Measurements from ENCODE around the gene SPAG9. TPM values are rescaled to one million over a fixed set of nuclear protein-coding genes. Genes with fewer than 3 reads are reported as not detected.

The SPAG9 gene
- 100 to 1,000 TPM in 1 of 4 donors, 10 to 100 TPM in 3; 85.2 to 110 (median 94.3) TPM for total RNA-seq

- no peaks in the 10 kb centered on the region for H3K27me3 ChIP-seq
- peaks cover 0 to 47% (median 25%) of the 10 kb centered on the region in 3 donors for H3K4me1 ChIP-seq
- peak; percentile 93 for ATAC-seq
- 0 to 2% methylated on average over 12 to 19 of the region's 68 CpGs for WGBS, 2 donors (ENCODE audit: low coverage in 1 of 2)
- H3K36me3 ChIP-seq, result no peaks in the 10 kb centered on the region
- TF ChIP-seq POLR2A (IDR thresholded peaks at IDR 0.05) (peak; percentile 42 to 73), POLR2AphosphoS5 (IDR thresholded peaks at IDR 0.05) (peak; percentile 87), EP300 (IDR thresholded peaks at IDR 0.05) (no peak)
- peak within 1 kb of the TSS; percentile 76 to 94 for H3K4me3 ChIP-seq
- peak within 1 kb of the TSS; percentile 99 to 100 (median 100) for H3K27ac ChIP-seq
- no peaks in the 10 kb centered on the region for H3K9me3 ChIP-seq
Measured at GRCh38 chr17:51120739-51121619, at the start of gene SPAG9. Gene SPAG9 (minus strand): TSS chr17:51120868. CDS start chr17:51120656, 212 bp downstream.

GRCh38 chr17:51169340-51169739 is 48.7 kb upstream of the SPAG9 start:
- ATAC-seq, result no peak
- Histone ChIP-seq H3K4me1 (peaks cover 0 to 26% (median 11%) of the 10 kb centered on the region in 3 donors), H3K4me3 (no peak overlapping the region), H3K27me3 (no peaks in the 10 kb centered on the region), H3K36me3 (peaks cover 0 to 59% of the 10 kb centered on the region in 2 donors), H3K9me3 (no peaks in the 10 kb centered on the region), H3K27ac (no peak overlapping the region)
- 100% methylated on average over 1 of the region's 1 CpG; no CpG with 5 or more reads in 1 of the 2 donors for WGBS, 2 donors (ENCODE audit: low coverage in 1 of 2)
- TF ChIP-seq CTCF (IDR thresholded peaks at IDR 0.05), result no peak
- no peak for TF ChIP-seq POLR2AphosphoS5 (IDR thresholded peaks at IDR 0.05)
- no peak for TF ChIP-seq POLR2A (IDR thresholded peaks at IDR 0.05)
- no peak for TF ChIP-seq EP300 (IDR thresholded peaks at IDR 0.05)

- Histone ChIP-seq H3K4me1 (peaks cover 0 to 26% (median 11%) of the 10 kb centered on the region in 3 donors), H3K36me3 (peaks cover 0 to 46% of the 10 kb centered on the region in 2 donors), H3K9me3 (no peaks in the 10 kb centered on the region), H3K27ac (peak overlapping the region; percentile 84 to 97 (median 95)), H3K27me3 (no peaks in the 10 kb centered on the region), H3K4me3 (peak overlapping the region; percentile 79 to 88)
- WGBS, 2 donors (ENCODE audit: low coverage in 1 of 2), result 29% methylated on average over 25 of the region's 42 CpGs; no CpG with 5 or more reads in 1 of the 2 donors
- TF ChIP-seq EP300 (IDR thresholded peaks at IDR 0.05) (no peak), POLR2AphosphoS5 (IDR thresholded peaks at IDR 0.05) (no peak), POLR2A (IDR thresholded peaks at IDR 0.05) (no peak), CTCF (IDR thresholded peaks at IDR 0.05) (peak in 3 of 4 experiments; percentile 42 to 74 (median 66))
- ATAC-seq, result no peak
Measured at GRCh38 chr17:51166987-51167931, 46.6 kb upstream of the SPAG9 start.

- TF ChIP-seq POLR2AphosphoS5 (IDR thresholded peaks at IDR 0.05) (peak; percentile 74), EP300 (IDR thresholded peaks at IDR 0.05) (no peak), CTCF (IDR thresholded peaks at IDR 0.05) (peak in 1 of 4 experiments; percentile 21), POLR2A (IDR thresholded peaks at IDR 0.05) (peak; percentile 59 to 68)
- H3K36me3 ChIP-seq, result peaks cover 0 to 46% of the 10 kb centered on the region in 2 donors
- no peaks in the 10 kb centered on the region for H3K9me3 ChIP-seq
- H3K27ac ChIP-seq, result peak within 1 kb of the TSS; percentile 84 to 97 (median 95)
- peak; percentile 97 for ATAC-seq
- peak within 1 kb of the TSS; percentile 79 to 88 for H3K4me3 ChIP-seq
- peaks cover 0 to 26% (median 11%) of the 10 kb centered on the region in 3 donors for H3K4me1 ChIP-seq
- H3K27me3 ChIP-seq, result no peaks in the 10 kb centered on the region
- WGBS, 2 donors (ENCODE audit: low coverage in 1 of 2), result 0 to 2% methylated on average over 2 to 22 of the region's 98 CpGs
Measured at GRCh38 chr17:51166198-51166986, 45.7 kb upstream of the SPAG9 start, which contains the start of gene NME2. Gene NME2 (plus strand): TSS chr17:51166411. CDS start chr17:51166831, 420 bp downstream.
